HepG2 (cell line): ENCODE data around the gene NUB1. TPM values are rescaled to one million over a fixed set of nuclear protein-coding genes. Genes with fewer than 3 reads are reported as not detected.

Experiments
- ATAC-seq: fragments of 200-7000 bp; cut with Tn5 transposase; 3 replicates; pipeline ENCODE4 v1.9.1; 2020; ENCODE audit warnings: mild to moderate bottlenecking, moderate library complexity
- BruUV-seq: library from RNA; stranded (reverse); fragments of 400-500 nt; replicated peaks from 2 replicates; lab custom pipeline; 2021; lab: Mats Ljungman, UMichigan
- CTCF ChIA-PET: fragments of 300-600 bp; formaldehyde crosslinking; extraction: SDS; loops from one replicate; lab custom pipeline; 2021; ENCODE audit warnings: low total read pairs, inconsistent platforms, low intra/inter-chr PET ratio; lab: Yijun Ruan, JAX
- POLR2A ChIA-PET: fragments of 350-600 bp; sonication (Branson Sonifier 250); formaldehyde crosslinking; loops from one replicate; lab custom pipeline; 2020; ENCODE audit warnings: antibody characterized with exemption, inconsistent platforms; lab: Yijun Ruan, JAX
- DNase-seq: peaks from one replicate; pipeline ENCODE4 v3.0.0-alpha.2; 2015; ENCODE audit warnings: low spot score
- FAIRE-seq: peaks from 3 replicates; lab custom pipeline; 2011; peaks lifted over from hg19 to GRCh38; lab: Jason Lieb, UNC
- H2AFZ ChIP-seq: one replicate; pipeline ENCODE4 v1.6.1; 2011; ENCODE audit warnings: low read length, inconsistent platforms
- H3K27ac ChIP-seq: fragments of 300-600 bp; 3 replicates; pipeline ENCODE4 v1.8.0; 2011; ENCODE audit warnings: mixed run types, mild to moderate bottlenecking, mixed read lengths, low read length, inconsistent platforms; ENCODE audit not compliant: insufficient read depth; ENCODE audit errors: extremely low read length
- H3K27me3 ChIP-seq, 2 experiments: fragments of 200-600 bp in 1 of 2; 2 replicates in 1 of 2; 3 replicates in 1 of 2; pipeline versions ENCODE4 v1.6.0 to v1.8.0; 2011; ENCODE audit warnings: low read length in 2 of 2, mild to moderate bottlenecking in 2 of 2, moderate library complexity in 2 of 2, inconsistent platforms in 1 of 2; ENCODE audit not compliant: insufficient read depth in 2 of 2, control insufficient read depth in 1 of 2
- H3K36me3 ChIP-seq, 2 experiments: fragments of 200-600 bp in 1 of 2; replicated peaks in 1 of 2; 2 replicates in 1 of 2; 3 replicates in 1 of 2; pipeline versions ENCODE4 v1.5.1 to v1.8.0; 2011; ENCODE audit warnings: low read length in 2 of 2, inconsistent platforms in 1 of 2; ENCODE audit not compliant: insufficient read depth in 2 of 2, control insufficient read depth in 1 of 2
- H3K4me1 ChIP-seq: 2 replicates; pipeline ENCODE4 v1.5.1; 2012; ENCODE audit warnings: low read length, inconsistent platforms; ENCODE audit not compliant: insufficient read depth
- H3K4me2 ChIP-seq: 2 replicates; pipeline ENCODE4 v1.6.0; 2011; ENCODE audit warnings: low read depth, low read length, inconsistent platforms
- H3K4me3 ChIP-seq, 3 experiments: fragments of 200-600 bp in 1 of 3; sonication (generic), shearing (Covaris generic) in 1 of 3; replicated peaks in 1 of 3; 2 replicates each; pipeline ENCODE4 v1.5.1; 2011 to 2016; ENCODE audit warnings: low read length in 3 of 3, inconsistent platforms in 2 of 3, low read depth in 2 of 3, mild to moderate bottlenecking in 2 of 3, control low read depth in 1 of 3, mixed read lengths in 1 of 3; ENCODE audit not compliant: insufficient read depth in 1 of 3
- H3K79me2 ChIP-seq: one replicate; pipeline ENCODE4 v1.6.1; 2011; ENCODE audit warnings: low read length, inconsistent platforms; ENCODE audit not compliant: insufficient read depth
- H3K9ac ChIP-seq: 2 replicates; pipeline ENCODE4 v1.6.0; 2011; ENCODE audit warnings: mild to moderate bottlenecking, low read depth, low read length, inconsistent platforms; ENCODE audit not compliant: insufficient read depth
- H3K9me3 ChIP-seq: 2 replicates; pipeline ENCODE4 v1.5.1; 2012; ENCODE audit warnings: mild to moderate bottlenecking, low read length
- H4K20me1 ChIP-seq: 2 replicates; pipeline ENCODE4 v1.6.0; 2011; ENCODE audit warnings: inconsistent platforms, mild to moderate bottlenecking, low read length, moderate library complexity; ENCODE audit not compliant: insufficient read depth
- GLMP ChIP-seq: sonication (generic); formaldehyde crosslinking; IDR thresholded peaks from 2 replicates; pipeline ENCODE4 v1.9.0; 2021; ENCODE audit warnings: missing genetic modification reagents, mild to moderate bottlenecking, borderline replicate concordance
- HOXA7 ChIP-seq: sonication (generic); formaldehyde crosslinking; IDR thresholded peaks from 2 replicates; pipeline ENCODE4 v1.8.1; 2022; ENCODE audit warnings: mild to moderate bottlenecking, missing genetic modification reagents, moderate library complexity
- PAWR ChIP-seq: sonication (generic); formaldehyde crosslinking; IDR thresholded peaks from 2 replicates; pipeline ENCODE4 v1.4.0; 2020; ENCODE audit warnings: missing genetic modification reagents, mild to moderate bottlenecking, borderline replicate concordance
- REPIN1 ChIP-seq: sonication (generic); formaldehyde crosslinking; IDR thresholded peaks from 2 replicates; pipeline ENCODE4 v1.8.0; 2022; ENCODE audit warnings: missing genetic modification reagents, low read depth, mild to moderate bottlenecking, borderline replicate concordance
- TFAP4 ChIP-seq: sonication (generic); IDR thresholded peaks from 2 replicates; pipeline ENCODE4 v1.6.1; 2016; ENCODE audit warnings: low read depth, borderline replicate concordance
- ZBTB38 ChIP-seq: sonication (generic); formaldehyde crosslinking; IDR thresholded peaks from 2 replicates; pipeline ENCODE4 v1.5.1; 2020; ENCODE audit warnings: mild to moderate bottlenecking, missing genetic modification reagents
- ZFP36L1 ChIP-seq: sonication (generic); formaldehyde crosslinking; IDR thresholded peaks from 2 replicates; pipeline ENCODE4 v1.8.0; 2022; ENCODE audit warnings: mild to moderate bottlenecking, missing genetic modification reagents, moderate library complexity
- ZNF12 ChIP-seq: sonication (generic); formaldehyde crosslinking; IDR thresholded peaks from 2 replicates; pipeline ENCODE4 v1.5.0; 2020; ENCODE audit warnings: missing genetic modification reagents
- ZNF251 ChIP-seq: sonication (generic); formaldehyde crosslinking; IDR thresholded peaks from 2 replicates; pipeline ENCODE4 v1.9.0; 2021; ENCODE audit warnings: mild to moderate bottlenecking, missing genetic modification reagents
- ZNF281 ChIP-seq: sonication (generic); formaldehyde crosslinking; IDR thresholded peaks from 2 replicates; pipeline ENCODE4 v1.4.0; 2020; ENCODE audit warnings: missing genetic modification reagents, borderline replicate concordance
- ZNF615 ChIP-seq: sonication (generic); formaldehyde crosslinking; IDR thresholded peaks from 2 replicates; pipeline ENCODE4 v1.5.0; 2020; ENCODE audit warnings: mild to moderate bottlenecking, missing genetic modification reagents, borderline replicate concordance
- WGBS: methylation state at CpG from one replicate; pipeline ENCODE4 v1.1.6; 2017; ENCODE audit warnings: low lambda C conversion rate; 5-methylcytosine and 5-hydroxymethylcytosine counted together
- in situ Hi-C: cut with HindIII; loops from 2 replicates; pipeline ENCODE4 v1.10.0; 2017; ENCODE audit warnings: low pct_unique_long_range_greater_than_20kb; ENCODE audit not compliant: extremely low pct_ligation_motif_present
- intact Hi-C: fragments of 100-400 bp; cut with micrococcal nuclease; formaldehyde crosslinking; loops from one replicate; pipeline ENCODE4 v1.10.0; 2022; ENCODE audit not compliant: unreplicated experiment
- polyA plus RNA-seq, 8 experiments: library from polyadenylated mRNA; depleted of rRNA in 3 of 8; stranded (reverse) in 7 of 8; unstranded in 1 of 8; fragments of >200 nt; fragmentation: Illumina TruSeq in 4 of 8; extraction: Trizol in 4 of 8; gene quantifications; 2 replicates each; pipeline versions ENCODE4 v1.2.1 to v1.2.3, GENCODE V29; 2011 to 2016; ENCODE audit warnings: low read depth in 4 of 8, missing spikeins in 1 of 8, mixed read lengths in 1 of 8; ENCODE audit not compliant: insufficient read depth in 1 of 8
- total RNA-seq, 5 experiments: library from RNA; depleted of rRNA; stranded (reverse); fragments of >200 nt; fragmentation: Illumina TruSeq; extraction: Trizol; gene quantifications; 2 replicates each; pipeline ENCODE4 v1.2.3, GENCODE V29; 2016; ENCODE audit warnings: low read depth in 1 of 5

The NUB1 gene
- total and polyA plus RNA-seq, 2 of the 13 experiments (the other 11 are each of a cell fraction or from before 2014, with no cell fraction given): 27.1 to 37.0 TPM

- H3K79me2 ChIP-seq: no peaks in the 10 kb centered on the region
- in situ Hi-C loops (no loop called here), intact Hi-C loops (no loop called here)
- FAIRE-seq (no peak), DNase-seq (no peak), ATAC-seq (no peak)
- H3K9ac ChIP-seq: no peak overlapping the region
- H3K36me3 ChIP-seq: no peaks in the 10 kb centered on the region
- no peak for TF ChIP-seq ZNF615 (CRISPR knock-in tag)
- no TSS peak for BruUV-seq
- no peak overlapping the region for H3K27ac ChIP-seq
- no peaks in the 10 kb centered on the region for H3K9me3 ChIP-seq
- no peak overlapping the region for H3K4me2 ChIP-seq
- WGBS: 55% methylated on average over 10 of the region's 14 CpGs
- POLR2A ChIA-PET: no interaction called here
- peaks cover 7 to 43% of the 10 kb centered on the region in 2 experiments for H3K27me3 ChIP-seq
- CTCF ChIA-PET: no interaction called here
- no peak overlapping the region for H2AFZ ChIP-seq
- no peak overlapping the region for H3K4me3 ChIP-seq
- H4K20me1 ChIP-seq: peaks cover 2% of the 10 kb centered on the region; the same call in 1 of the 2 replicates
- H3K4me1 ChIP-seq: no peaks in the 10 kb centered on the region
Observed at GRCh38 chr7:151426441-151426903, 84.9 kb downstream of the NUB1 start.

- POLR2A ChIA-PET: no interaction called here
- Histone ChIP-seq H3K27me3 (peaks cover 5 to 47% of the 10 kb centered on the region in 2 experiments), H3K27ac (no peak overlapping the region), H3K36me3 (no peaks in the 10 kb centered on the region), H2AFZ (no peak overlapping the region), H3K4me2 (no peak overlapping the region)
- FAIRE-seq: no peak
- no TSS peak for BruUV-seq
- DNase-seq: no peak
- 59% methylated on average over 9 of the region's 23 CpGs for WGBS
- TF ChIP-seq HOXA7 (CRISPR knock-in tag) (no peak), PAWR (CRISPR knock-in tag) (no peak), TFAP4 (no peak), REPIN1 (CRISPR knock-in tag) (no peak), ZBTB38 (CRISPR knock-in tag) (no peak), ZNF251 (no peak), ZNF12 (CRISPR knock-in tag) (no peak), GLMP (CRISPR knock-in tag) (no peak), ZFP36L1 (no peak), ZNF281 (CRISPR knock-in tag) (no peak)
- TF ChIP-seq, all 625 proteins: peak for 0
- Histone ChIP-seq H3K4me1 (no peaks in the 10 kb centered on the region), H3K9me3 (no peaks in the 10 kb centered on the region), H3K9ac (no peak overlapping the region), H3K4me3 (no peak overlapping the region), H3K79me2 (no peaks in the 10 kb centered on the region), H4K20me1 (peaks cover 2% of the 10 kb centered on the region; the same call in 1 of the 2 replicates)
- in situ Hi-C loops: no loop called here
- ATAC-seq: no peak
- CTCF ChIA-PET: no interaction called here
- intact Hi-C loops: no loop called here
Observed at GRCh38 chr7:151426904-151427704, 85.5 kb downstream of the NUB1 start.
